T47D (cell line): ENCODE results near the gene OR4D9.
A peak's percentile ranks its signal among the peaks of the same experiment; 100 is the strongest.
"Not testable (repeated sequence)": the region's sequence is repeated elsewhere in the genome, so short reads cannot be mapped to it uniquely, and the experiment has no call there.

ENCODE experiments used
- DNase-seq, 2 experiments: peaks; one replicate each; pipeline versions ENCODE4 v3.0.0 to v3.0.0-alpha.2; 2011 to 2012; ENCODE audit warnings: low read depth in 1 of 2, low spot score in 1 of 2
- JUND ChIP-seq: IDR thresholded peaks from 2 replicates; pipeline ENCODE4 v1.6.1; 2012; ENCODE audit warnings: low read depth
- in situ Hi-C: cut with HindIII; loops from 2 replicates; pipeline ENCODE4 v1.10.0; 2016; ENCODE audit warnings: low sequenced_read_pairs, low pct_unique_long_range_greater_than_20kb

Gene OR4D9

DNA sequence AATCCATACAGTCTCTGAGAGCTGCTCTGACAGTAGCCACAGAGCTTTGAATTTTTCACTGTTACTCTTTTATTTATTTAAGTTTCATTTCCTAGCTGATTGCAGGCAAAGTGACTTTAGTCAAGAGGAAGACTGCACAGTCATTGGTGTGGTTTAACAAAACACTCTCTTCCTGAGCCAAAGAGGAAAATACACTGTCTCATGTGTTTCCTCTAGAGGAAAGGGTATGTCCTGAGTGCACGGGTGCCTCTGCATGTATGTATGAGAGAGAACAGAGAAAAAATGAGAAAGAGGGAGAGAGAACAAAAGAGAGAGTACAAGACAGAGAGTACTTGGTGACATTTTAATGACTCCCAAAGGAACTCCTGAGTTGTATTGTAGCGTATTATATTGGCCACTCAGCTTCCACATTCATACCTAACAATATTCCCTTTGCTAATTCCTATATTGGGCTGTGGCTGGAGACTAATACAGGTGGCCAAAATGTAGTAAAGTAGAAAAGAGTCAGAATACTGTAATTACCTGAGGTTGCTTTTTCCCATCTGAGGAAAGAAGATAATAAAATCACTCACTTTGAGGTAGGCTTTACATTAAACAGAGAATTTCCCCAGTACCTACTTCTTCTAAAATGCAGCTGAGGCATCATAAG lies at the start of gene OR4D9:
Gene OR4D9 (plus strand): TSS at position 599 of the 649 bp plus-strand sequence. CDS start 3,374 bp downstream, outside the sequence.
- in situ Hi-C loops, result no loop called here
- no peak for DNase-seq
- TF ChIP-seq JUND, result no peak

GRCh38 chr11:59463190-59463641 lies 48.1 kb upstream of the OR4D9 start:
- no peak for TF ChIP-seq JUND
- in situ Hi-C loops, result no loop called here
- no peak for DNase-seq

GRCh38 chr11:59473015-59473414 lies 38.3 kb upstream of the OR4D9 start, which contains the start of gene OR4D10:
OR4D10 (plus strand) TSS chr11:59473315; CDS start chr11:59477430, 4,115 bp downstream.
- no peak for DNase-seq
- in situ Hi-C loops, result no loop called here
- no peak for TF ChIP-seq JUND

GRCh38 chr11:59475176-59475575 lies 36.2 kb upstream of the OR4D9 start:
- in situ Hi-C loops, result no loop called here
- DNase-seq, result no peak
- no peak for TF ChIP-seq JUND

DNA sequence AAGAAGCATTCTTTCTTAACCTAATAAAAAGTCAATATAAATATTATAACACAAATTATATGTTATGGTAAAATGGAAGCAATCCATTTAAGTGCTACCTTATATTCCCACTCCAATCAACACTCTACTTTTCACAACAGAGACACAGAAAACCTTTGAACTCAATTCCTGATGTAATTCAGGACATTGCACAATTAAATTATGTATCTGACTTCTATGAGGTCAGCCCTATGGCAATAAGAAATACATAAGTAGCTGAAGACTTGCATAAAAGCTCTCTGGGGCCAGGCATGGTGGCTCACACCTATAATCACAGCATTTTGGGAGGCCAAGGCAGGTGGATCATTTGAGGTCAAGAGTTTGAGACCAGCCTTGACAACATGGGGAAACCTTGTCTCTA lies 31.4 kb upstream of the OR4D9 start:
- no peak for DNase-seq
- no peak for TF ChIP-seq JUND
- in situ Hi-C loops, result no loop called here

- no peak for TF ChIP-seq JUND
- in situ Hi-C loops, result no loop called here
- DNase-seq, result no peak
These were observed 31.0 kb upstream of the OR4D9 start for GRCh38 chr11:59480359-59480758.

DNA sequence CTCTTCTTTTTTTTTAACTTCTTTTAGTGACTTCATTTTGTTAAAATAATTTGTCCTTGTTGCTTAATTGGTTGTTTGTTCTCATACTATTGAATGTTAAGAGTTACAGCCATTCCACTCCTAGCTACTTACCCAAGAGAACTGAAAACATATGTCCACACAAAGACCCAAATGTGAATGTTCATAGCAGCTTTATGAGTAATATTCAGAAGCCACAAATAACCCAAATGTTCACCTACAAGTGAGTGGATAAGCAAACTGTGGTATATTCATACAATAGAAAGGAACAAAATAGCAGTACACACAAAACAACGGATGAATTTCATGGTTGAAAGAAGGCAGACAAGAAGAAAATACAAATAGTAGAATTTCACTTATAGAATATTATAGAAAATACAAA lies 9.4 kb upstream of the OR4D9 start:
- no peak for DNase-seq
- no peak for TF ChIP-seq JUND
- in situ Hi-C loops, result no loop called here

DNA sequence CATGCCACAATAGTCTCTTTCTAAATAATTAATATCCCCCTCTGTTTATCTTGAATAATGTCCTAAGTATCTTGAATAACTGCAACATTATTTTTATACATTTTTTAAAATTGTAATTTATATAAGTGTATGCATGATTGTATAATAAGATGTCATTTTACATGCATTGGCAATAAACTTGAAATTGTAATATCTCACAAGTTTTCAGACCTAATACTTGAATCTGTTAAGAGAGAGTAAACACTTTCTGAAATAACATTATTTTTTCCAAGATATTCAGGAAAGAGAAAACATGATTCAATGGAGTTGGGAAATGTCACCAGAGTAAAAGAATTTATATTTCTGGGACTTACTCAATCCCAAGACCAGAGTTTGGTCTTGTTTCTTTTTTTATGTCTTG lies 8.1 kb upstream of the OR4D9 start, which contains the start of gene OR4D11:
Gene OR4D11 (plus strand): TSS at position 301 of the 400 bp plus-strand sequence. CDS start 0 bp downstream, at position 301.
- in situ Hi-C loops, result no loop called here
- DNase-seq, result no peak
- TF ChIP-seq JUND, result no peak

- in situ Hi-C loops, result no loop called here
- no peak for TF ChIP-seq JUND
- DNase-seq, result no peak
These were observed 336 bp downstream of the OR4D9 start for GRCh38 chr11:59511675-59512074.

- in situ Hi-C loops, DNase-seq: not testable (repeated sequence)
These were observed 8.8 kb downstream of the OR4D9 start for GRCh38 chr11:59520139-59520538.

DNA sequence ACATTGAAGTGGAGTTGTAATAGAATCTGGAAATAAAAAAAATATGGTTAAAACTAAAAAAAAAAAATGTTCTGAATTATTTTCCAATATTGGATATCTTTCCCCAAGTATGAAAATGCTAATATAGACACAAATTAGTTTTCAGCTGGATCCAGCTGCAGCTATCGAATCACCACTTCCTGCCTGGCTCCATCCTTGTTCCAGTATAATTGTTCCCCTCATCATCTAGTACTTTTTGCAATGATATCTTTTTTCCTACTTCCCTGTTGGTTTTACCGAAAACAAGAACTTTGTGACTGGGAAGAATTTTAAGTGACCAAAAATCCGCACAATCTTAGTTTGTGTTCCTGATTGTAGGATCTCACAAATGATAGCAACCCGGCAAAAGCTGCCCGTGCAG lies 9.4 kb downstream of the OR4D9 start:
- no peak for TF ChIP-seq JUND
- no peak for DNase-seq
- in situ Hi-C loops, result no loop called here

DNA sequence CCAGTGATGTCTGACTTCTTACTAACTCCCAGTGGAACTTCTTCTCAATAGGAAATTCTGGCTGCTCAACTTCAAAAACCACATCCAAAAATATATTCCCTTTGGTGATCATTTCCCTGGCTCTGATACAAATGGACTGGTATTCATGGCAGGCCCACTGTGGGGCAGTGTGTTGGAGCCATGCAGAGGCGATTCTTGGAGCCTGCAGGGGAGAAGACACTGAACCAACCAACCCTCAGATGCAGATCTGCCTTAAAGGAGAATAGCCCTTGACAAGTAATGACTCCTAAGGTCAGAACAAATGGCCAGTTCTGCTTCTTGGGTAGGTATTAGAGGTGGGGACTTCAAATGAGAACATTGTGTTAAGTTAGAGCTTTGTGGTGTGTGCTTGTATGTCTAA lies 12.2 kb downstream of the OR4D9 start:
- in situ Hi-C loops, result no loop called here
- DNase-seq, result peak in 1 of 2 experiments; percentile 36
- no peak for TF ChIP-seq JUND

DNA sequence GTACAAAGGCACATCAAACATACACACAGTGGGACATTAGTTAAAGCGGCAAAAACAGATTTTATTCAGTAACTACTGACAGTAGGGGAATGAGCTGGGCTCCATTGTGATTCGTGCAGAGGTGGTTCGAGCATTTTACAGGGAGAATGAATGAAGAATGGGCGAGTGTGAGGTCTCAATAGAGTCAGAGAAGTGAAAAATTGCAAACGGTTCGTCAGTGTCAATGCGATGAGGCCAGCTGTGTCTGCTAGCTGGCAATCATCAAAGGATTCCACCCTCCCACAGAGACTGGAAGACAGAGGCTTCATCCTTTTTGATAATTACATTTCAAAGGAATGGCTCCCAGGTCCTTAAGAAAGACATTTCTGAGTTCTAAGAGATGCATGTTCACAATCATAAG lies 17.4 kb downstream of the OR4D9 start:
- no peak for TF ChIP-seq JUND
- in situ Hi-C loops, result no loop called here
- DNase-seq, result no peak

DNA sequence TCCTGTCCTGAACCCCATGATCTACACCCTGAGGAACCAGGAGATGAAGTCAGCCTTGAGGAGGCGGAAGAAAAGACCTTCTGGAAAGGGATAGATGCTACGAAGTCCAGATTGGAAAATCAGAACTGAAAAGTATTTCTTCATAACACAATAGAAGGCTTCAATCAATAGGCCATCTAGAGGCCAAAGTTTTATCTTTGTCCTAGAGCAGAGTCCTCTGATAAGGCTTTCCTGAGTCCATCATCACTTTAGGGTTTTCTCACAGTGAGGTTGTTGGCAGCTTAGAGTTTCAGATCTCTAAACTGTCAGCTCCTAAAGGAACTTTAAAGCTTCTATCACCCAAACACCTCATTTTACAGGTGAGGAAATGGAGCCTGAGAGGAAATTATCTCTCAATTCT lies 21.3 kb downstream of the OR4D9 start:
- no peak for DNase-seq
- in situ Hi-C loops, result no loop called here
- TF ChIP-seq JUND, result no peak
